CD4-positive, alpha-beta memory T cell (primary cell): Measurements from ENCODE around the gene PPT2. TPM values are rescaled to one million over a fixed set of nuclear protein-coding genes. Genes with fewer than 3 reads are reported as not detected.
A peak's percentile ranks its signal among the peaks of the same experiment; 100 is the strongest.

ENCODE experiments used
- CTCF ChIA-PET: fragments of 350-600 bp; sonication (Branson Sonifier 250); formaldehyde crosslinking; loops from one replicate; lab custom pipeline; 2021; ENCODE audit warnings: inconsistent platforms; ENCODE audit not compliant: partially characterized antibody; lab: Charles Lee
- POLR2A ChIA-PET: fragments of 350-600 bp; sonication (Branson Sonifier 250); formaldehyde crosslinking; loops from one replicate; lab custom pipeline; 2021; ENCODE audit not compliant: partially characterized antibody; lab: Charles Lee
- DNase-seq, 5 donors: peaks; one replicate each; pipeline versions ENCODE4 v3.0.0 to v3.0.0-alpha.2; 2020 to 2022; ENCODE audit warnings: mixed read lengths in 1 of 5
- H3K27ac ChIP-seq: one replicate; pipeline ENCODE4 v1.7.0; 2013; ENCODE audit warnings: low read depth, low read length
- H3K27me3 ChIP-seq: 2 replicates; pipeline ENCODE4 v1.7.0; 2013; ENCODE audit warnings: mild to moderate bottlenecking, low read length, moderate library complexity; ENCODE audit not compliant: insufficient read depth
- H3K36me3 ChIP-seq: 2 replicates; pipeline ENCODE4 v1.7.0; 2013; ENCODE audit warnings: mild to moderate bottlenecking, low read length, moderate library complexity; ENCODE audit not compliant: insufficient read depth
- H3K4me1 ChIP-seq: 2 replicates; pipeline ENCODE4 v1.7.0; 2013; ENCODE audit warnings: mild to moderate bottlenecking, low read length, moderate library complexity; ENCODE audit not compliant: insufficient read depth
- H3K4me3 ChIP-seq, 2 donors: one replicate each; pipeline ENCODE4 v1.7.0; 2013; ENCODE audit warnings: low read length in 2 of 2, mild to moderate bottlenecking in 1 of 2
- H3K9me3 ChIP-seq, 2 donors: one replicate each; pipeline ENCODE4 v1.7.0; 2013; ENCODE audit warnings: low read length in 2 of 2, control low read depth in 1 of 2; ENCODE audit not compliant: control insufficient read depth in 1 of 2
- H3K27ac Mint-ChIP-seq, 7 donors: one replicate each; pipeline ENCODE4 v1.8.0; 2020 to 2021; ENCODE audit warnings: mixed read lengths in 7 of 7, mild to moderate bottlenecking in 6 of 7, inconsistent platforms in 3 of 7, moderate library complexity in 3 of 7
- H3K27me3 Mint-ChIP-seq, 2 donors: one replicate each; pipeline ENCODE4 v1.8.0; 2020 to 2021; ENCODE audit warnings: mixed read lengths in 2 of 2
- H3K36me3 Mint-ChIP-seq, 2 donors: one replicate each; pipeline ENCODE4 v1.8.0; 2020 to 2021; ENCODE audit warnings: mixed read lengths in 2 of 2, inconsistent platforms in 1 of 2, mild to moderate bottlenecking in 1 of 2
- H3K4me1 Mint-ChIP-seq, 4 donors: one replicate each; pipeline ENCODE4 v1.8.0; 2020 to 2021; ENCODE audit warnings: mixed read lengths in 4 of 4, mild to moderate bottlenecking in 1 of 4
- H3K4me3 Mint-ChIP-seq, 8 donors: one replicate each; pipeline ENCODE4 v1.8.0; 2020 to 2021; ENCODE audit warnings: mixed read lengths in 8 of 8, mild to moderate bottlenecking in 7 of 8, moderate library complexity in 6 of 8, inconsistent platforms in 3 of 8
- H3K9me3 Mint-ChIP-seq, 8 donors: one replicate each; pipeline ENCODE4 v1.8.0; 2020 to 2021; ENCODE audit warnings: mixed read lengths in 8 of 8, mild to moderate bottlenecking in 5 of 8, inconsistent platforms in 3 of 8, moderate library complexity in 1 of 8
- intact Hi-C: fragments of 100-400 bp; cut with micrococcal nuclease; formaldehyde crosslinking; loops from one replicate; pipeline ENCODE4 v1.15.1; 2023
- polyA plus RNA-seq, 2 donors: library from polyadenylated mRNA; unstranded; fragments of 300-500 nt; fragmentation: Illumina TruSeq; gene quantifications; one replicate each; pipeline ENCODE4 v1.2.3, GENCODE V29; 2021
- total RNA-seq, 2 experiments: library from RNA; stranded (reverse); gene quantifications; one replicate each; pipeline ENCODE4 v1.2.3, GENCODE V29; 2021

PPT2 gene
- total and polyA plus RNA-seq, 4 experiments from 2014 or later: 3.8 to 15.4 (median 8.2) TPM

- Mint-ChIP-seq H3K4me1 (peaks cover 4 to 9% (median 7%) of the 10 kb centered on the region in 4 donors), H3K36me3 (peaks cover 25 to 40% of the 10 kb centered on the region in 2 donors), H3K27me3 (no peaks in the 10 kb centered on the region), H3K9me3 (no peaks in the 10 kb centered on the region), H3K4me3 (no peak overlapping the region), H3K27ac (peak overlapping the region in 2 of 7 donors; percentile 57 to 72)
- Histone ChIP-seq H3K27ac (no peak overlapping the region), H3K4me1 (peaks cover 4% of the 10 kb centered on the region), H3K4me3 (no peak overlapping the region), H3K27me3 (no peaks in the 10 kb centered on the region), H3K36me3 (peaks cover 14% of the 10 kb centered on the region), H3K9me3 (no peaks in the 10 kb centered on the region)
- no peak for DNase-seq
- ChIA-PET CTCF (no interaction called here), POLR2A (interaction anchor here (1.2 kb wide), 1 partner anchor 9 kb away, joined by 4 read pairs; no protein-coding TSS in a partner anchor)
- intact Hi-C loops: no loop called here
Observed at GRCh38 chr6:32167761-32168262, 13.9 kb downstream of the PPT2 start.

- H3K27ac ChIP-seq: no peak overlapping the region
- H3K27me3 Mint-ChIP-seq: no peaks in the 10 kb centered on the region
- H3K4me1 Mint-ChIP-seq: peaks cover 10 to 15% (median 12%) of the 10 kb centered on the region in 4 donors
- H3K36me3 Mint-ChIP-seq: peaks cover 22 to 40% of the 10 kb centered on the region in 2 donors
- no peak overlapping the region for H3K4me3 Mint-ChIP-seq
- no peaks in the 10 kb centered on the region for H3K9me3 Mint-ChIP-seq
- peaks cover 9% of the 10 kb centered on the region for H3K4me1 ChIP-seq
- no peak for DNase-seq
- H3K36me3 ChIP-seq: peaks cover 14% of the 10 kb centered on the region
- ChIA-PET CTCF (no interaction called here), POLR2A (interaction anchor here (1.2 kb wide), 1 partner anchor 8 kb away, joined by 4 read pairs; no protein-coding TSS in a partner anchor)
- intact Hi-C loops: no loop called here
- peak overlapping the region in 2 of 7 donors; percentile 35 to 77 for H3K27ac Mint-ChIP-seq
- H3K9me3 ChIP-seq: no peaks in the 10 kb centered on the region
- H3K4me3 ChIP-seq: no peak overlapping the region
- no peaks in the 10 kb centered on the region for H3K27me3 ChIP-seq
Observed at GRCh38 chr6:32168350-32168749, 14.4 kb downstream of the PPT2 start.

- intact Hi-C loops: no loop called here
- no peak for DNase-seq
- Mint-ChIP-seq H3K9me3 (no peaks in the 10 kb centered on the region), H3K4me1 (peaks cover 16 to 21% (median 19%) of the 10 kb centered on the region in 4 donors), H3K4me3 (no peak overlapping the region), H3K27me3 (no peaks in the 10 kb centered on the region), H3K36me3 (peaks cover 22 to 40% of the 10 kb centered on the region in 2 donors), H3K27ac (peak overlapping the region in 1 of 7 donors; percentile 36)
- peaks cover 14% of the 10 kb centered on the region for H3K36me3 ChIP-seq
- H3K9me3 ChIP-seq: no peaks in the 10 kb centered on the region
- ChIA-PET CTCF (interaction anchor here (1.4 kb wide), 1 partner anchor 14 kb away, joined by 3 read pairs; no protein-coding TSS in a partner anchor), POLR2A (interaction anchor here (1.4 to 1.6 kb wide), 2 partner anchors 27 to 41 kb away, joined by 4 to 7 read pairs; partner anchors contain the start of gene ATF6B)
- no peak overlapping the region for H3K4me3 ChIP-seq
- H3K27ac ChIP-seq: no peak overlapping the region
- H3K27me3 ChIP-seq: no peaks in the 10 kb centered on the region
- H3K4me1 ChIP-seq: peaks cover 15% of the 10 kb centered on the region
Observed at GRCh38 chr6:32168807-32169591, 15.1 kb downstream of the PPT2 start.

DNA sequence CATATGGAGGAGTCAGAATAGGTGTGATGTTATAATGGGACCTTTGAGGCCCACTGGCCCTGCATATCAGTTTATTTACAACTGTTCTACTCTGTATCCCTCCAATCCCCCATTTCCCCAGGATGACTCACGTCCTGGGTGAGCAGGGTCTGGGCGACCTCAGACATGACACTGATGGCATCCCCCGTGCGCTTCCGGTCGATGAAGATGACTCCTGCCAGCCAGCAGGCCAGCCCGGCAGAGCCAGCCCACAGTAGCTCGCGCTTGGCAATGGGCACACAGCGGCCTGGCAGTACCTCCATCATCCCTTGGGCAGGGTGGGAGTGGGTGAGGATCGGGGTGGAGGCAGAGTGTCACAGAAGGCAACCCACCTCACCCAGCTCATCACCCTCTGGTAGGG lies 16.4 kb downstream of the PPT2 start:
- H3K4me1 Mint-ChIP-seq: peaks cover 28 to 34% (median 29%) of the 10 kb centered on the region in 4 donors
- DNase-seq: no peak
- H3K27ac Mint-ChIP-seq: no peak overlapping the region
- peaks cover 14% of the 10 kb centered on the region for H3K36me3 ChIP-seq
- H3K4me1 ChIP-seq: peaks cover 28% of the 10 kb centered on the region
- H3K9me3 Mint-ChIP-seq: no peaks in the 10 kb centered on the region
- no peak overlapping the region for H3K4me3 Mint-ChIP-seq
- CTCF ChIA-PET: interaction anchor here (0.9 kb wide), 1 partner anchor 52 kb away, joined by 3 read pairs; no protein-coding TSS in a partner anchor
- H3K9me3 ChIP-seq: no peaks in the 10 kb centered on the region
- POLR2A ChIA-PET: interaction anchor here (1.3 to 1.6 kb wide), 2 partner anchors 40 to 42 kb away, joined by 3 to 4 read pairs; partner anchors contain the start of genes ATF6B and FKBPL
- no peak overlapping the region for H3K4me3 ChIP-seq
- no peaks in the 10 kb centered on the region for H3K27me3 ChIP-seq
- peaks cover 22 to 38% of the 10 kb centered on the region in 2 donors for H3K36me3 Mint-ChIP-seq
- H3K27me3 Mint-ChIP-seq: no peaks in the 10 kb centered on the region
- intact Hi-C loops: no loop called here
- no peak overlapping the region for H3K27ac ChIP-seq

DNA sequence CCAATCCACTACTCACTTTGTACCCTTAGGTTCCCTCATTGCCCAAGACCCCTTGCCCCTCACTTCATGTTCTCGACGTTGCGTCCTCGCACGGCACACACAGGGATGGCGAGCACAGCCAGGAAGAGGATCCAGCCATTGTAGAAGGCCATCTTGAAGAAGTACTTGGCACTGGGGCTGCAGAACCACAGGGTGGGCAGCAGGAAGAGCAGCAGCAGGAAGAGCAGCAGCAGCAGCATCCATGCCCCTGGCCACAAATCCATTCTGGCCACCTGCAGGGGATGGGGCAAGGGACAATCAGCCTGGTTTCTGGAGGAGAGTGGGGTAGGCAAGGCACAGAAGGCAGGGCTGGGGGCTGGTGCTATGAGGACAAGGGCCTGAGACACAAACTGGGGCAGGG lies 17.3 kb downstream of the PPT2 start:
- Mint-ChIP-seq H3K36me3 (peaks cover 22 to 37% of the 10 kb centered on the region in 2 donors), H3K9me3 (no peaks in the 10 kb centered on the region), H3K27ac (peak overlapping the region in 2 of 7 donors; percentile 68 to 92), H3K4me1 (peaks cover 31 to 40% (median 35%) of the 10 kb centered on the region in 4 donors), H3K27me3 (no peaks in the 10 kb centered on the region), H3K4me3 (no peak overlapping the region)
- ChIA-PET CTCF (no interaction called here), POLR2A (interaction anchor here (0.5 to 1.3 kb wide), 3 partner anchors 24 to 197 kb away, joined by 3 to 5 read pairs (median 3); partner anchors contain the start of gene FKBPL)
- Histone ChIP-seq H3K9me3 (no peaks in the 10 kb centered on the region), H3K4me3 (no peak overlapping the region), H3K27me3 (no peaks in the 10 kb centered on the region), H3K36me3 (peaks cover 14% of the 10 kb centered on the region), H3K27ac (no peak overlapping the region), H3K4me1 (peaks cover 33% of the 10 kb centered on the region)
- intact Hi-C loops: no loop called here
- DNase-seq: no peak

- H3K4me1 Mint-ChIP-seq: peaks cover 41 to 56% (median 49%) of the 10 kb centered on the region in 4 donors
- no peak for DNase-seq
- H3K27ac ChIP-seq: no peak overlapping the region
Observed at GRCh38 chr6:32173051-32173727, 19.2 kb downstream of the PPT2 start.

More at GRCh38 chr6:32173051-32173727, 19.2 kb downstream of the PPT2 start:
- Histone ChIP-seq H3K4me1 (peaks cover 43% of the 10 kb centered on the region), H3K9me3 (no peaks in the 10 kb centered on the region), H3K27me3 (no peaks in the 10 kb centered on the region), H3K4me3 (no peak overlapping the region), H3K36me3 (peaks cover 9% of the 10 kb centered on the region)
- Mint-ChIP-seq H3K9me3 (no peaks in the 10 kb centered on the region), H3K4me3 (peak overlapping the region in 2 of 8 donors; percentile 2 to 61), H3K27ac (peak overlapping the region in 4 of 7 donors; percentile 19 to 82 (median 38)), H3K27me3 (no peaks in the 10 kb centered on the region), H3K36me3 (peaks cover 16 to 33% of the 10 kb centered on the region in 2 donors)
- intact Hi-C loops: no loop called here
- POLR2A ChIA-PET: interaction anchor here (1.0 kb wide), 1 partner anchor 19 kb away, joined by 3 read pairs; the partner anchor contains the start of gene GPSM3
- CTCF ChIA-PET: interaction anchor here (1.3 kb wide), 1 partner anchor 72 kb away, joined by 4 read pairs; no protein-coding TSS in a partner anchor
